22Rv1 (cell line): ENCODE measurements around the gene ALDH4A1.

ENCODE experiments used
- CTCF ChIP-seq: fragments of 450-650 bp; IDR thresholded peaks from 2 replicates; pipeline ENCODE4 v1.5.1; 2017; ENCODE audit warnings: mild to moderate bottlenecking
- ZFX ChIP-seq: fragments of 450-650 bp; IDR thresholded peaks from 2 replicates; pipeline ENCODE4 v1.6.1; 2017; ENCODE audit warnings: antibody characterized with exemption, borderline replicate concordance

- no peak for TF ChIP-seq CTCF
- no peak for TF ChIP-seq ZFX
Measured at GRCh38 chr1:18891426-18891780, 11.0 kb downstream of the ALDH4A1 start.
